Tibial nerve (tissue), 4 donors: ENCODE results near the gene TMED8. TPM values are rescaled to one million over a fixed set of nuclear protein-coding genes. Genes with fewer than 3 reads are reported as not detected.

ENCODE experiments used
- DNase-seq, 2 donors: peaks; one replicate each; pipeline ENCODE4 v3.0.0-alpha.2; 2019; ENCODE audit warnings: low spot score in 2 of 2
- H3K27ac ChIP-seq, 4 donors: fragments of 200-600 bp; sonication (generic) in 3 of 4; one replicate each; pipeline ENCODE4 v1.5.1; 2017 to 2019; ENCODE audit warnings: mild to moderate bottlenecking in 1 of 4
- H3K27me3 ChIP-seq, 2 donors: fragments of 200-600 bp; sonication (generic) in 1 of 2; one replicate each; pipeline versions ENCODE4 v1.5.1 to v1.6.0; 2017 to 2019
- H3K36me3 ChIP-seq, 3 donors: fragments of 200-600 bp; sonication (generic); one replicate each; pipeline ENCODE4 v1.5.1; 2018 to 2019
- H3K4me1 ChIP-seq, 4 donors: fragments of 200-600 bp; sonication (generic) in 3 of 4; one replicate each; pipeline ENCODE4 v1.5.1; 2017 to 2019
- H3K4me3 ChIP-seq, 4 donors: fragments of 200-600 bp; sonication (generic) in 3 of 4; one replicate each; pipeline ENCODE4 v1.5.1; 2017 to 2019; ENCODE audit warnings: mild to moderate bottlenecking in 1 of 4, moderate library complexity in 1 of 4
- H3K9me3 ChIP-seq, 4 donors: fragments of 200-600 bp; sonication (generic) in 3 of 4; one replicate each; pipeline ENCODE4 v1.5.1; 2017 to 2019
- EP300 ChIP-seq, 2 donors: sonication (generic); formaldehyde crosslinking; IDR thresholded peaks; one replicate each; pipeline ENCODE4 v1.6.1; 2017; ENCODE audit warnings: antibody characterized with exemption in 2 of 2, mild to moderate bottlenecking in 1 of 2
- POLR2A ChIP-seq, 2 donors: fragments of 450-650 bp; IDR thresholded peaks; one replicate each; pipeline ENCODE4 v1.6.1; 2017; ENCODE audit warnings: antibody characterized with exemption in 2 of 2, mild to moderate bottlenecking in 2 of 2, moderate library complexity in 2 of 2
- WGBS, 2 donors: methylation state at CpG; one replicate each; pipeline ENCODE4 v1.1.5; 2018; 5-methylcytosine and 5-hydroxymethylcytosine counted together
- total RNA-seq, 4 donors: library from RNA; depleted of rRNA; stranded (reverse); fragments of >200 nt; gene quantifications; one replicate each; pipeline ENCODE4 v1.1.0, GENCODE V29; 2016
- TF ChIP-seq, protein P1 (sequence below), 5 experiments: fragments of 200-600 bp in 3 of 5; fragments of 450-650 bp in 2 of 5; sonication (generic) in 3 of 5; IDR thresholded peaks; one replicate each; pipeline ENCODE4 v1.5.1; 2016 to 2019; ENCODE audit warnings: antibody characterized with exemption in 5 of 5, mild to moderate bottlenecking in 3 of 5, moderate library complexity in 2 of 5

Gene TMED8
- total RNA-seq, 4 donors from 2014 or later: 11.7 to 14.0 (median 12.4) TPM

DNA sequence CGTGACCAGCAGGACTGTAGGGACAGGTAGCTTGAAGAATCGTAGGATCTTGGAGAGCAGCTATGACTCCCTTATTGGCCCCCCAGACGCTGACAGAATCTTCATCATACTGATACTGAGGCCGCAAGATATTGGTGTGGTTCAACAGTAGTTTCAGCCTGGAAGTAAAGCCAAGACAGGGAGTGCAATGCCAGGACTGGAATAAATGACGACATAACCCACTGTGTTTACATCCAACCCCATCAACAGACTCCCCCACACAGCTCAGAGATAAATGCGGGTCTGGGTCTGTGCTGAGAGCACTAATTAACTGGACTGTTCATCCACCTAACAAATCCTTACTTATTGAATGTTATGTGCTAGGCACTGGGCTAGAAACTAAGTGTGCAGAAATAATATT lies 29.8 kb upstream of the TMED8 start:
- H3K4me1 ChIP-seq: no peaks in the 10 kb centered on the region
- no peaks in the 10 kb centered on the region for H3K36me3 ChIP-seq
- H3K4me3 ChIP-seq: no peak overlapping the region
- TF ChIP-seq POLR2A (IDR thresholded peaks at IDR 0.05) (no peak), EP300 (IDR thresholded peaks at IDR 0.05) (no peak)
- TF ChIP-seq, protein P1, sequence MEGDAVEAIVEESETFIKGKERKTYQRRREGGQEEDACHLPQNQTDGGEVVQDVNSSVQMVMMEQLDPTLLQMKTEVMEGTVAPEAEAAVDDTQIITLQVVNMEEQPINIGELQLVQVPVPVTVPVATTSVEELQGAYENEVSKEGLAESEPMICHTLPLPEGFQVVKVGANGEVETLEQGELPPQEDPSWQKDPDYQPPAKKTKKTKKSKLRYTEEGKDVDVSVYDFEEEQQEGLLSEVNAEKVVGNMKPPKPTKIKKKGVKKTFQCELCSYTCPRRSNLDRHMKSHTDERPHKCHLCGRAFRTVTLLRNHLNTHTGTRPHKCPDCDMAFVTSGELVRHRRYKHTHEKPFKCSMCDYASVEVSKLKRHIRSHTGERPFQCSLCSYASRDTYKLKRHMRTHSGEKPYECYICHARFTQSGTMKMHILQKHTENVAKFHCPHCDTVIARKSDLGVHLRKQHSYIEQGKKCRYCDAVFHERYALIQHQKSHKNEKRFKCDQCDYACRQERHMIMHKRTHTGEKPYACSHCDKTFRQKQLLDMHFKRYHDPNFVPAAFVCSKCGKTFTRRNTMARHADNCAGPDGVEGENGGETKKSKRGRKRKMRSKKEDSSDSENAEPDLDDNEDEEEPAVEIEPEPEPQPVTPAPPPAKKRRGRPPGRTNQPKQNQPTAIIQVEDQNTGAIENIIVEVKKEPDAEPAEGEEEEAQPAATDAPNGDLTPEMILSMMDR (IDR thresholded peaks at IDR 0.05): no peak
- H3K27ac ChIP-seq: no peak overlapping the region
- 73 to 78% methylated on average over 6 of the region's 6 CpGs for WGBS, 2 donors
- H3K9me3 ChIP-seq: no peaks in the 10 kb centered on the region
- no peaks in the 10 kb centered on the region for H3K27me3 ChIP-seq
- DNase-seq: no peak

DNA sequence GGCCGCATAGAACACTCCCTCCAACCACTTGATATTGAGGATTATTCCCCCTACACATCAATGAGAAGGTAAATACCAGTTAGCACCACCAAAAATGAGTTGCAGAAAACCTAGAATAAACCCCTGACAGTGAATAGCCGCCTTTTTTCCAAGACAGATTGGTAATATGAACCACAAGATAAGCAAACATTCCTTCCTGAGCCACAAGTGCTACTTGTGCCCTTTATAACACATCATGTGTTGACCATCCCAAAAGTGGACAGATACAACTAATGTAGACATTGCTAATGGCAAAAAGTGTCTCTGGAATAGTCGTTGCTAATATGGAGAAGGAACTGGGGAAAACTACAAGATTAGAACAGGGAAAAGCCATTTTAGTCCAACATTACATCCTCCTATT lies 29.2 kb upstream of the TMED8 start:
- WGBS, 2 donors: 73 to 83% methylated on average over 3 of the region's 3 CpGs
- no peaks in the 10 kb centered on the region for H3K27me3 ChIP-seq
- no peak overlapping the region for H3K4me3 ChIP-seq
- H3K27ac ChIP-seq: no peak overlapping the region
- TF ChIP-seq, protein P1 (IDR thresholded peaks at IDR 0.05): no peak
- TF ChIP-seq EP300 (IDR thresholded peaks at IDR 0.05) (no peak), POLR2A (IDR thresholded peaks at IDR 0.05) (no peak)
- no peaks in the 10 kb centered on the region for H3K9me3 ChIP-seq
- H3K36me3 ChIP-seq: no peaks in the 10 kb centered on the region
- DNase-seq: no peak
- H3K4me1 ChIP-seq: no peaks in the 10 kb centered on the region

DNA sequence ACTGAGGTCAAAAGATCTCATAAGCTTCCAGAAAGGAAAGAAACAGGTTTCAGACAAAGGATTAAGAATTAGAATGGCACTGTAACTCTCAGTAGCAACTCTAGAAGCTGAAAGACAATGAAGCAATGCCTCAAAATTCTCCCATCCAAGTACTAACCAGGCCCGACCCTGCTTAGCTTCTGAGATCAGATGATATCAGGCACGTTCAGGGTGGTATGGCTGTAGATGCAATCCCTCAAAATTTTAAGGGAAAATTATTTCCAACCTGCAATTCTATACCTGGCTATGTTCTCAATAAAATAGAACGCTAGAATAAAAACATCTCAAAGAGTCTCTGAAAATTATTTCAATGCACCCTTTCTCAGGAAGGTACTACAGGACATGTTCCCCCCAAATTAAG lies 26.9 kb upstream of the TMED8 start:
- no peaks in the 10 kb centered on the region for H3K9me3 ChIP-seq
- H3K4me1 ChIP-seq: no peaks in the 10 kb centered on the region
- H3K4me3 ChIP-seq: no peak overlapping the region
- WGBS, 2 donors: 76 to 85% methylated on average over 3 of the region's 3 CpGs
- H3K36me3 ChIP-seq: no peaks in the 10 kb centered on the region
- H3K27ac ChIP-seq: no peak overlapping the region
- H3K27me3 ChIP-seq: no peaks in the 10 kb centered on the region
- TF ChIP-seq POLR2A (IDR thresholded peaks at IDR 0.05): no peak
- TF ChIP-seq, protein P1 (IDR thresholded peaks at IDR 0.05): no peak
- no peak for DNase-seq

DNA sequence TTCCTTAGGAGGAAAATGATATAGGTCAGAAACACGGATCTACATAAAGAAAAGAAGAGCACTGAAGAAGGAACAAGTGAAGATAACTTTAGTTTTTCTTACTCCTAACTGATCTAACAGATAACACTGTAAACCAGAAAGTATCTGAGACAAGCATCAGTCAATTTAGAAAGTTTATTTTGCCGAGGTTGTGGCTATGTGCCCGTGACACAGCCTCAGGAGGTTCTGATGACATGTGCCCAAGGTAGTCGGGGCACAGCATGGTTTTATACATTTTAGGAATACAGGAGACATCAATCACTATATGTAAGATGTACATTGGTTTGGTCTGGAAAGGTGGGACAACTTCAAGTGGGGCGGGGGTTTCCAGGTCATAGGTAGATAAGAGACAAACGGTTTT lies 23.3 kb upstream of the TMED8 start:
- no peak overlapping the region for H3K4me3 ChIP-seq
- H3K27me3 ChIP-seq: no peaks in the 10 kb centered on the region
- no peaks in the 10 kb centered on the region for H3K9me3 ChIP-seq
- TF ChIP-seq POLR2A (IDR thresholded peaks at IDR 0.05) (no peak), EP300 (IDR thresholded peaks at IDR 0.05) (no peak)
- TF ChIP-seq, protein P1 (IDR thresholded peaks at IDR 0.05): no peak
- 78 to 83% methylated on average over 6 of the region's 6 CpGs for WGBS, 2 donors
- H3K27ac ChIP-seq: no peak overlapping the region
- DNase-seq: no peak
- H3K4me1 ChIP-seq: no peaks in the 10 kb centered on the region
- no peaks in the 10 kb centered on the region for H3K36me3 ChIP-seq

DNA sequence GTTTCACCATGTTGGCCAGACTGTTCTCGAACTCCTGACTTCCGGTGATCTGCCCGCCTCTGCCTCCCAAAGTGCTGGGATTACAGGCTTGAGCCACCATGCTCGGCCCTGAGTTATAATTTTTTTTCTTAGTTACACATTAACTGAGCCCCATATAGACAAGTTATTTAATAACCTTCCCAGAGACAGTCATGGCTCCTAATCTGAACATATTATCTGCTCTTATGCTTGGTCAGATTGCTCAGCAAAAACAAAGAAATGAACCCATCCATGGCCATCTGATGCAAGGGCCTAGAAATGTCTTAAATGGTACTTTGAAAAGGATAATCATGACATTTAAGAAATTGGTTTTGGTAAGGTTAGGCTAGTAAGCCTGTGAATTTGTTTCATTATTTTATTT lies 13.3 kb upstream of the TMED8 start:
- no peaks in the 10 kb centered on the region for H3K4me1 ChIP-seq
- H3K27me3 ChIP-seq: no peaks in the 10 kb centered on the region
- 93 to 97% methylated on average over 4 of the region's 4 CpGs for WGBS, 2 donors
- no peaks in the 10 kb centered on the region for H3K9me3 ChIP-seq
- no peak for TF ChIP-seq EP300 (IDR thresholded peaks at IDR 0.05)
- TF ChIP-seq, protein P1 (IDR thresholded peaks at IDR 0.05): no peak
- TF ChIP-seq POLR2A (IDR thresholded peaks at IDR 0.05): no peak
- DNase-seq: no peak
- H3K27ac ChIP-seq: no peak overlapping the region
- no peak overlapping the region for H3K4me3 ChIP-seq
- no peaks in the 10 kb centered on the region for H3K36me3 ChIP-seq
